Gastroesophageal sphincter (tissue), 3 donors: ENCODE data around the gene PRELID1.

Experiments used
- EP300 ChIP-seq: sonication (generic); formaldehyde crosslinking; IDR thresholded peaks from one replicate; pipeline ENCODE4 v1.6.1; 2017; ENCODE audit warnings: antibody characterized with exemption, mild to moderate bottlenecking
- POLR2A ChIP-seq, 2 donors: fragments of 450-650 bp; IDR thresholded peaks; one replicate each; pipeline ENCODE4 v1.6.1; 2017; ENCODE audit warnings: antibody characterized with exemption in 2 of 2, mild to moderate bottlenecking in 2 of 2, moderate library complexity in 1 of 2
- POLR2AphosphoS5 ChIP-seq: sonication (generic); formaldehyde crosslinking; IDR thresholded peaks from one replicate; pipeline ENCODE4 v1.6.1; 2017; ENCODE audit warnings: antibody characterized with exemption
- TF ChIP-seq, protein P1 (sequence below), 4 experiments: fragments of 200-600 bp in 2 of 4; fragments of 450-650 bp in 2 of 4; sonication (generic) in 1 of 4; IDR thresholded peaks; one replicate each; pipeline ENCODE4 v1.5.1; 2017 to 2019; ENCODE audit warnings: antibody characterized with exemption in 4 of 4, mild to moderate bottlenecking in 2 of 4, moderate library complexity in 2 of 4

DNA sequence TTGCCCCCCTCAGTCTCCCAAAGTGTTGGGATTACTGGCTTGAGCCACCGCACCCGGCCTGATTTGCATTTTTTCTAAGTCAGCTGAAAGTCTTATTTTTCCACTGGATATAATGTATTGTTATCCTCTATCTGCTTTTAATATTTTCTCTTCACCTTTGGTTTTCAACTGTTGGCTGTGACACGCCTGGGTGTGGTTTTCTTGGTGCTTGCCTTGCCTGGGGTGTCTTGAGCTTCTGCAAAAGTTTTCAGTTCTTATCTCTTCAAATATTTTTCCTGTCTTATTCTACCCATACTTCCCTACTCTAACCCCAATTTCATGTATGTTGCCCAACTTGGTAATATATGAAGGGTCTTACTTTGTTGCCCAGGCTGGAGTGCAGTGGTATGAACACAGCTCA is 12.4 kb downstream of the PRELID1 start:
- no peak for TF ChIP-seq POLR2A (IDR thresholded peaks at IDR 0.05)
- TF ChIP-seq EP300: no peak
- TF ChIP-seq, protein P1, sequence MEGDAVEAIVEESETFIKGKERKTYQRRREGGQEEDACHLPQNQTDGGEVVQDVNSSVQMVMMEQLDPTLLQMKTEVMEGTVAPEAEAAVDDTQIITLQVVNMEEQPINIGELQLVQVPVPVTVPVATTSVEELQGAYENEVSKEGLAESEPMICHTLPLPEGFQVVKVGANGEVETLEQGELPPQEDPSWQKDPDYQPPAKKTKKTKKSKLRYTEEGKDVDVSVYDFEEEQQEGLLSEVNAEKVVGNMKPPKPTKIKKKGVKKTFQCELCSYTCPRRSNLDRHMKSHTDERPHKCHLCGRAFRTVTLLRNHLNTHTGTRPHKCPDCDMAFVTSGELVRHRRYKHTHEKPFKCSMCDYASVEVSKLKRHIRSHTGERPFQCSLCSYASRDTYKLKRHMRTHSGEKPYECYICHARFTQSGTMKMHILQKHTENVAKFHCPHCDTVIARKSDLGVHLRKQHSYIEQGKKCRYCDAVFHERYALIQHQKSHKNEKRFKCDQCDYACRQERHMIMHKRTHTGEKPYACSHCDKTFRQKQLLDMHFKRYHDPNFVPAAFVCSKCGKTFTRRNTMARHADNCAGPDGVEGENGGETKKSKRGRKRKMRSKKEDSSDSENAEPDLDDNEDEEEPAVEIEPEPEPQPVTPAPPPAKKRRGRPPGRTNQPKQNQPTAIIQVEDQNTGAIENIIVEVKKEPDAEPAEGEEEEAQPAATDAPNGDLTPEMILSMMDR (IDR thresholded peaks at IDR 0.05): no peak
- no peak for TF ChIP-seq POLR2AphosphoS5
